Transverse colon (tissue), 4 donors: ENCODE data around the gene FAM217B. TPM values are rescaled to one million over a fixed set of nuclear protein-coding genes. Genes with fewer than 3 reads are reported as not detected.

Experiments used
- DNase-seq: peaks from one replicate; pipeline ENCODE4 v3.0.0-alpha.2; 2019
- H3K27ac ChIP-seq, 4 donors: fragments of 200-600 bp; sonication (generic); 2 replicates each; pipeline ENCODE4 v1.5.1; 2016 to 2018; ENCODE audit warnings: inconsistent platforms in 4 of 4
- H3K27me3 ChIP-seq: fragments of 200-600 bp; sonication (generic); 2 replicates; pipeline ENCODE4 v1.5.1; 2017; ENCODE audit warnings: inconsistent platforms
- H3K36me3 ChIP-seq, 4 donors: fragments of 200-600 bp; sonication (generic); 2 replicates each; pipeline ENCODE4 v1.5.1; 2017 to 2019; ENCODE audit warnings: inconsistent platforms in 4 of 4
- H3K4me1 ChIP-seq, 4 donors: fragments of 200-600 bp; sonication (generic); 2 replicates each; pipeline ENCODE4 v1.5.1; 2017 to 2020; ENCODE audit warnings: inconsistent platforms in 4 of 4
- H3K4me3 ChIP-seq, 4 donors: fragments of 200-600 bp; sonication (generic); 1 replicate in 1 of 4; 2 replicates in 3 of 4; pipeline versions ENCODE4 v1.5.1 to v1.6.1; 2017 to 2019; ENCODE audit warnings: inconsistent platforms in 4 of 4
- H3K9me3 ChIP-seq, 2 donors: fragments of 200-600 bp; sonication (generic); 2 replicates each; pipeline ENCODE4 v1.5.1; 2017 to 2019; ENCODE audit warnings: inconsistent platforms in 2 of 2
- EP300 ChIP-seq: sonication (generic); formaldehyde crosslinking; IDR thresholded peaks from one replicate; pipeline ENCODE4 v1.6.1; 2017; ENCODE audit warnings: antibody characterized with exemption, low read depth
- POLR2A ChIP-seq: fragments of 450-650 bp; IDR thresholded peaks from one replicate; pipeline ENCODE4 v1.6.1; 2016; ENCODE audit warnings: antibody characterized with exemption, mild to moderate bottlenecking, moderate library complexity
- POLR2AphosphoS5 ChIP-seq, 3 donors: sonication (generic); formaldehyde crosslinking; IDR thresholded peaks; one replicate each; pipeline ENCODE4 v1.6.1; 2016; ENCODE audit warnings: antibody characterized with exemption in 3 of 3
- WGBS, 2 donors: methylation state at CpG; one replicate each; pipeline ENCODE4 v1.1.5; 2018; ENCODE audit warnings: low coverage in 1 of 2; 5-methylcytosine and 5-hydroxymethylcytosine counted together
- in situ Hi-C, 4 donors: fragments of 200-750 bp; cut with MboI; loops; one replicate each; pipeline versions ENCODE4 v1.15.0 to v1.15.1; 2017; ENCODE audit warnings: low sequenced_read_pairs in 3 of 4, low pct_ligation_motif_present in 1 of 4, low pct_unique_long_range_greater_than_20kb in 1 of 4
- intact Hi-C: fragments of 100-400 bp; cut with DNase I; formaldehyde crosslinking; loops from one replicate; pipeline ENCODE4 v1.15.1; 2023; ENCODE audit warnings: low total_unique reads
- total RNA-seq, 4 donors: library from RNA; depleted of rRNA; stranded (reverse); fragments of >200 nt; gene quantifications; one replicate each; pipeline ENCODE4 v1.1.0, GENCODE V29; 2016
- TF ChIP-seq, protein P1 (sequence below), 5 experiments: fragments of 200-600 bp in 3 of 5; fragments of 450-650 bp in 2 of 5; sonication (generic) in 3 of 5; IDR thresholded peaks; 1 replicate in 2 of 5; 2 replicates in 3 of 5; pipeline ENCODE4 v1.5.1; 2016 to 2017; ENCODE audit warnings: antibody characterized with exemption in 5 of 5, inconsistent platforms in 3 of 5, mild to moderate bottlenecking in 2 of 5, moderate library complexity in 1 of 5

Gene FAM217B
- total RNA-seq, 4 donors from 2014 or later: 2.2 to 12.2 (median 6.2) TPM

DNA sequence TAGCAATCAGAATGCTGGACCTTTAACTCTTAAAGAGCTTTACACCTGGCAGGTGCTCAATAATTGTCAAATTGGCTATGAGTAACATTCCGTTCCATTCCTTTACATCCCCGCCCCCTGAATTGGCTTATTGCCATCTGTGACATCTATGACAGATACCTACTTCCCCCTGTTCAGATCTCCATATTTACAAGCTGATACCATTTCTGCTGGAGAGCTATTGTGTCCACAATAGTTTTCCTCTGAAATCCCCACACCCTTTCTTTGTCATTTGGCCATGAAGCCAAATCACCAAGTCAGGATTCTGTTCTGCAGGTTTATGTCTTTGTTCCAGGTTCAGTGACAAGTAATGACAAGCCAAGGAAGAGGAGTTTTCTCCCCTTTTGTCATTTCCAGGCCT, 21.2 kb downstream of the FAM217B start:
- Histone ChIP-seq H3K36me3 (no peaks in the 10 kb centered on the region), H3K27me3 (no peaks in the 10 kb centered on the region), H3K9me3 (no peaks in the 10 kb centered on the region), H3K4me1 (peaks cover 0 to 4% (median 0%) of the 10 kb centered on the region in 4 donors), H3K27ac (no peak overlapping the region), H3K4me3 (no peak overlapping the region)
- DNase-seq: no peak
- in situ Hi-C loops: no loop called here
- WGBS, 2 donors: 56 to 75% methylated on average over 2 of the region's 2 CpGs
- TF ChIP-seq EP300 (no peak), POLR2AphosphoS5 (IDR thresholded peaks at IDR 0.05) (no peak), POLR2A (no peak)
- TF ChIP-seq, protein P1, sequence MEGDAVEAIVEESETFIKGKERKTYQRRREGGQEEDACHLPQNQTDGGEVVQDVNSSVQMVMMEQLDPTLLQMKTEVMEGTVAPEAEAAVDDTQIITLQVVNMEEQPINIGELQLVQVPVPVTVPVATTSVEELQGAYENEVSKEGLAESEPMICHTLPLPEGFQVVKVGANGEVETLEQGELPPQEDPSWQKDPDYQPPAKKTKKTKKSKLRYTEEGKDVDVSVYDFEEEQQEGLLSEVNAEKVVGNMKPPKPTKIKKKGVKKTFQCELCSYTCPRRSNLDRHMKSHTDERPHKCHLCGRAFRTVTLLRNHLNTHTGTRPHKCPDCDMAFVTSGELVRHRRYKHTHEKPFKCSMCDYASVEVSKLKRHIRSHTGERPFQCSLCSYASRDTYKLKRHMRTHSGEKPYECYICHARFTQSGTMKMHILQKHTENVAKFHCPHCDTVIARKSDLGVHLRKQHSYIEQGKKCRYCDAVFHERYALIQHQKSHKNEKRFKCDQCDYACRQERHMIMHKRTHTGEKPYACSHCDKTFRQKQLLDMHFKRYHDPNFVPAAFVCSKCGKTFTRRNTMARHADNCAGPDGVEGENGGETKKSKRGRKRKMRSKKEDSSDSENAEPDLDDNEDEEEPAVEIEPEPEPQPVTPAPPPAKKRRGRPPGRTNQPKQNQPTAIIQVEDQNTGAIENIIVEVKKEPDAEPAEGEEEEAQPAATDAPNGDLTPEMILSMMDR (IDR thresholded peaks at IDR 0.05): no peak
- intact Hi-C loops: no loop called here

DNA sequence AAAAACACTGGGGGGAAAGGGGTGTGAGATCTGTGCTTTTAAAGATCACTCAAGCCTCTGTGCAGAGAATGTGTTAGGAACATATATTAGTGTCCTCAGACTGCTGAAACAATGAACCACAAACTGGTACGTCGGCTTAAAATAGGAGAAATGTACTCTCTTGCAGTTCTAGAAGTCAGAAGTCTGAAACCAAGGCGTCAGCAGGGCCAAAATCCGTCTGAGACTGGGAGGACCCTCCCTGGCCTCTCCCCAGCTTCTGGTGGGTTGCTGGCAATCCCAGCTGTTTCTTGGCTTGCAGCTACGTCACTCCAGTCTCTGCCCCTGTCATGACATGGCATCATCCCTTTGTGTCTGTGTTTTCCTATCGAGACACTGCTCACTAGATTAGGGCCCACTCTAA, 22.0 kb downstream of the FAM217B start:
- TF ChIP-seq, protein P1 (IDR thresholded peaks at IDR 0.05): no peak
- TF ChIP-seq POLR2A: no peak
- no peak for TF ChIP-seq POLR2AphosphoS5 (IDR thresholded peaks at IDR 0.05)
- no peak for TF ChIP-seq EP300

DNA sequence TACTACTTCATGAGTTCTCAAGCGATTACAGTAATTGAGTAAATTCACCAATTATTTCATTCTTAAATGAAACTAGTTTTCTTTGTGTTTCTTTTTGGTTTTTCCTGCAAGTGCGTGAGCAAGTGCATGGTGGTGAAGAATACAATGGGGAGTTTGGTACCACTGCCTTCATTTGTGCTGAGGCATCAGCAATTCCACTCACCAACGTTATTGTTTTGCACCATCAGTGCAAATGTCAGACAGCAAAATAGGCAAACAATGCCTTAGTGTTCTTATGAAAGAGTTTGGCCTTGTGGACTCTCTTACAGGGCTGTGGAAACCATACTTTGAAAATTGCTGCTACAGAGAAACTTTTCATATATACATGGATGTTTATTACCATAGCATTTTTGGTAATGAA, 26.2 kb downstream of the FAM217B start:
- no peak overlapping the region for H3K4me3 ChIP-seq
- in situ Hi-C loops: no loop called here
- no peak overlapping the region for H3K27ac ChIP-seq
- no peak for DNase-seq
- H3K4me1 ChIP-seq: peaks cover 0 to 3% (median 0%) of the 10 kb centered on the region in 4 donors
- no peaks in the 10 kb centered on the region for H3K27me3 ChIP-seq
- TF ChIP-seq POLR2AphosphoS5 (IDR thresholded peaks at IDR 0.05) (no peak), EP300 (no peak)
- 77 to 79% methylated on average over 3 of the region's 3 CpGs for WGBS, 2 donors
- intact Hi-C loops: no loop called here
- no peaks in the 10 kb centered on the region for H3K9me3 ChIP-seq
- no peaks in the 10 kb centered on the region for H3K36me3 ChIP-seq

More for the DNA sequence above, 22.0 kb downstream of the FAM217B start:
- Histone ChIP-seq H3K4me1 (peaks cover 0 to 2% (median 0%) of the 10 kb centered on the region in 4 donors), H3K27ac (no peak overlapping the region), H3K9me3 (no peaks in the 10 kb centered on the region), H3K36me3 (no peaks in the 10 kb centered on the region), H3K27me3 (no peaks in the 10 kb centered on the region), H3K4me3 (no peak overlapping the region)
- WGBS, 2 donors: 69 to 85% methylated on average over 6 of the region's 6 CpGs
- DNase-seq: no peak
- intact Hi-C loops: no loop called here
- in situ Hi-C loops: no loop called here

DNA sequence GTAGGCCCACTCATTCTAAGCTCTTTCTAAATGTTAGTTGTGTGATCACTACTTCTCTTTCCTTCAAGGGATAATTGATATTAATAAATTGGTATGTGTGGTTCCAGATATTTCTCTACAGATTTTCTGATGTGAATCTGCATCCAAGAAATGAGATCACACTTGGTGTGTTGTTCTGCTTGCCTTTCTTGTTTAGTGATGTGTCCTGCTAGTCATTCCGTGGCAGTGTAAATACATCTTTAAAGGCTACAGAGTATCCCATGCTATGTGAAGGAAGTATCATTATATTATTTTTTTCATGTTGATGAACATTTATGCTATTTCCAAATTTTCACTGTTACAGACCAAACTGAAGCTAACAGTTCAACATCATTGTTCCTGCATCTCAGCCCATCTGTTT, 31.2 kb downstream of the FAM217B start:
- 71 to 81% methylated on average over 1 of the region's 1 CpG for WGBS, 2 donors
- in situ Hi-C loops: no loop called here

More for the DNA sequence above, 31.2 kb downstream of the FAM217B start:
- Histone ChIP-seq H3K4me1 (peaks cover 0 to 5% (median 2%) of the 10 kb centered on the region in 4 donors), H3K9me3 (no peaks in the 10 kb centered on the region), H3K27me3 (no peaks in the 10 kb centered on the region), H3K27ac (no peak overlapping the region), H3K4me3 (no peak overlapping the region), H3K36me3 (no peaks in the 10 kb centered on the region)
- intact Hi-C loops: no loop called here
- no peak for DNase-seq
- no peak for TF ChIP-seq EP300
- no peak for TF ChIP-seq POLR2A
- TF ChIP-seq POLR2AphosphoS5 (IDR thresholded peaks at IDR 0.05): no peak
- TF ChIP-seq, protein P1 (IDR thresholded peaks at IDR 0.05): no peak
